Neuronal stem cell (in vitro differentiated cells): ENCODE data around the gene CTCF. TPM values are rescaled to one million over a fixed set of nuclear protein-coding genes. Genes with fewer than 3 reads are reported as not detected.
"Not testable (repeated sequence)": the region's sequence is repeated elsewhere in the genome, so short reads cannot be mapped to it uniquely, and the experiment has no call there.

ENCODE experiments used
- DNase-seq: peaks from one replicate; pipeline ENCODE4 v3.0.0-alpha.2; 2013; ENCODE audit warnings: low spot score
- H2AFZ ChIP-seq: one replicate; pipeline ENCODE4 v1.6.1; 2013; ENCODE audit warnings: mild to moderate bottlenecking, low read length, inconsistent platforms
- H2AK5ac ChIP-seq: 2 replicates; pipeline ENCODE4 v1.6.1; 2013; ENCODE audit warnings: low read depth, mild to moderate bottlenecking, inconsistent platforms, low read length, moderate library complexity, mixed read lengths
- H2BK120ac ChIP-seq: 2 replicates; pipeline ENCODE4 v1.6.1; 2013; ENCODE audit warnings: low read depth, mild to moderate bottlenecking, inconsistent platforms, low read length, moderate library complexity, mixed read lengths
- H2BK12ac ChIP-seq: one replicate; pipeline ENCODE4 v1.6.1; 2013; ENCODE audit warnings: low read length, inconsistent platforms
- H2BK15ac ChIP-seq: 2 replicates; pipeline ENCODE4 v1.6.1; 2013; ENCODE audit warnings: mild to moderate bottlenecking, low read length, inconsistent platforms, mixed read lengths
- H2BK5ac ChIP-seq: one replicate; pipeline ENCODE4 v1.6.1; 2013; ENCODE audit warnings: inconsistent platforms, mild to moderate bottlenecking, low read length, moderate library complexity
- H3K14ac ChIP-seq: one replicate; pipeline ENCODE4 v1.6.1; 2013; ENCODE audit warnings: low read length, inconsistent platforms
- H3K18ac ChIP-seq: 2 replicates; pipeline ENCODE4 v1.6.1; 2013; ENCODE audit warnings: low read length, inconsistent platforms
- H3K23ac ChIP-seq: 2 replicates; pipeline ENCODE4 v1.6.1; 2013; ENCODE audit warnings: low read depth, mild to moderate bottlenecking, mixed read lengths, low read length, inconsistent platforms; ENCODE audit not compliant: poor library complexity
- H3K27ac ChIP-seq: replicated peaks from 3 replicates; pipeline ENCODE4 v1.5.1; 2013; ENCODE audit warnings: low read length, inconsistent platforms
- H3K27me3 ChIP-seq, 3 experiments: 2 replicates each; pipeline ENCODE4 v1.6.1; 2013; ENCODE audit warnings: low read length in 3 of 3, mild to moderate bottlenecking in 2 of 3, inconsistent platforms in 1 of 3, low read depth in 1 of 3, mixed read lengths in 1 of 3, moderate library complexity in 1 of 3; ENCODE audit not compliant: control insufficient read depth in 3 of 3, insufficient read depth in 3 of 3
- H3K36me3 ChIP-seq, 2 donors: replicated peaks in 1 of 2; 2 replicates each; pipeline ENCODE4 v1.6.1; 2013; ENCODE audit warnings: low read length in 2 of 2; ENCODE audit not compliant: control insufficient read depth in 2 of 2, insufficient read depth in 2 of 2
- H3K4ac ChIP-seq: 2 replicates; pipeline ENCODE4 v1.6.1; 2013; ENCODE audit warnings: inconsistent platforms, mild to moderate bottlenecking, low read length, moderate library complexity
- H3K4me1 ChIP-seq, 2 donors: 1 replicate in 1 of 2; 2 replicates in 1 of 2; pipeline ENCODE4 v1.6.1; 2013; ENCODE audit warnings: low read length in 2 of 2, low read depth in 1 of 2; ENCODE audit not compliant: control insufficient read depth in 2 of 2, insufficient read depth in 1 of 2
- H3K4me2 ChIP-seq: one replicate; pipeline ENCODE4 v1.6.1; 2013; ENCODE audit warnings: mild to moderate bottlenecking, low read length, inconsistent platforms; ENCODE audit not compliant: insufficient read depth, poor library complexity, severe bottlenecking
- H3K4me3 ChIP-seq, 2 donors: 2 replicates each; pipeline ENCODE4 v1.5.1; 2013; ENCODE audit warnings: low read length in 2 of 2, mild to moderate bottlenecking in 2 of 2, inconsistent platforms in 1 of 2, moderate library complexity in 1 of 2
- H3K79me1 ChIP-seq: one replicate; pipeline ENCODE4 v1.6.1; 2013; ENCODE audit warnings: low read depth, mild to moderate bottlenecking, inconsistent platforms, low read length, moderate library complexity
- H3K9ac ChIP-seq: one replicate; pipeline ENCODE4 v1.6.1; 2013; ENCODE audit warnings: mild to moderate bottlenecking, low read depth, low read length, inconsistent platforms; ENCODE audit not compliant: poor library complexity
- H3K9me3 ChIP-seq, 2 donors: replicated peaks in 1 of 2; 2 replicates each; pipeline versions ENCODE3 to v1.6.1; 2013; ENCODE audit warnings: low read length in 2 of 2, mild to moderate bottlenecking in 2 of 2, inconsistent platforms in 1 of 2, low read depth in 1 of 2, mixed read lengths in 1 of 2, moderate library complexity in 1 of 2; ENCODE audit not compliant: control insufficient read depth in 2 of 2, insufficient read depth in 1 of 2
- H4K8ac ChIP-seq: one replicate; pipeline ENCODE4 v1.6.1; 2013; ENCODE audit warnings: low read depth, mild to moderate bottlenecking, inconsistent platforms, low read length, moderate library complexity
- H4K91ac ChIP-seq: one replicate; pipeline ENCODE4 v1.6.1; 2013; ENCODE audit warnings: low read length, low read depth, mild to moderate bottlenecking, inconsistent platforms; ENCODE audit not compliant: poor library complexity
- WGBS, 2 donors: extraction: QIAGEN DNeasy Blood & Tissue Kit; methylation state at CpG; one replicate each; pipeline ENCODE4 v1.1.7; 2013; ENCODE audit warnings: missing lambda C conversion rate in 2 of 2, mixed read lengths in 1 of 2; ENCODE audit not compliant: insufficient read length in 2 of 2, insufficient replicate concordance in 1 of 2; ENCODE audit errors: extremely low coverage in 2 of 2; 5-methylcytosine and 5-hydroxymethylcytosine counted together
- polyA plus RNA-seq, 2 experiments: library from polyadenylated mRNA; stranded (reverse); fragments of 200-250 nt; gene quantifications; one replicate each; pipeline ENCODE4 v1.2.3, GENCODE V29; 2013

The CTCF gene, protein sequence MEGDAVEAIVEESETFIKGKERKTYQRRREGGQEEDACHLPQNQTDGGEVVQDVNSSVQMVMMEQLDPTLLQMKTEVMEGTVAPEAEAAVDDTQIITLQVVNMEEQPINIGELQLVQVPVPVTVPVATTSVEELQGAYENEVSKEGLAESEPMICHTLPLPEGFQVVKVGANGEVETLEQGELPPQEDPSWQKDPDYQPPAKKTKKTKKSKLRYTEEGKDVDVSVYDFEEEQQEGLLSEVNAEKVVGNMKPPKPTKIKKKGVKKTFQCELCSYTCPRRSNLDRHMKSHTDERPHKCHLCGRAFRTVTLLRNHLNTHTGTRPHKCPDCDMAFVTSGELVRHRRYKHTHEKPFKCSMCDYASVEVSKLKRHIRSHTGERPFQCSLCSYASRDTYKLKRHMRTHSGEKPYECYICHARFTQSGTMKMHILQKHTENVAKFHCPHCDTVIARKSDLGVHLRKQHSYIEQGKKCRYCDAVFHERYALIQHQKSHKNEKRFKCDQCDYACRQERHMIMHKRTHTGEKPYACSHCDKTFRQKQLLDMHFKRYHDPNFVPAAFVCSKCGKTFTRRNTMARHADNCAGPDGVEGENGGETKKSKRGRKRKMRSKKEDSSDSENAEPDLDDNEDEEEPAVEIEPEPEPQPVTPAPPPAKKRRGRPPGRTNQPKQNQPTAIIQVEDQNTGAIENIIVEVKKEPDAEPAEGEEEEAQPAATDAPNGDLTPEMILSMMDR
- 40.2 TPM for polyA plus RNA-seq (2013, experiment 1 of 2)
- 39.4 TPM for polyA plus RNA-seq (2013, experiment 2 of 2)

DNA sequence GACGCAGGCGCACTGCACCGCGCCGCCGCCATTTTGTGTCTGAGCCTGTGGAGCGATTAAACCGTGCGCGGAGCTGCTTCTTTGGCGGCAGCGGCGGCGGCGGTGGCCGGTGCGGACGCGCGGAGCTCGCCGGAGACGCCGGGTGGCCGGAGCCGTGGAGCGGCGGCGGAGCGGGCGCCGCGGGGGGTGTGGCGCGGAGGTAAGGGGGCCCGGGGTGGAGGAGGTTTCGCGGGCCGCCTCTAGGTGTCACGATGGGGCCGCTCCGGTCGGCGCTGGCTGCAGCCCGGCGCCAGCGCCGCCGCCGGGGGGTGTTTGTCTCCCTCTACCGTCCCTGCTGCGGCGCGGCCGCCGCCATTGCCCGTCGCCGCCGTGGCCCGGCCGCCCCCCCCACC, at the start of gene CTCF:
Gene CTCF (plus strand): TSS at position 1 of the 392 bp plus-strand sequence. CDS start 48,307 bp downstream, outside the sequence.
- peak within 1 kb of the TSS; percentile 58 for H2BK12ac ChIP-seq
- peak within 1 kb of the TSS; percentile 99 for H2BK5ac ChIP-seq
- H3K36me3 ChIP-seq: peaks cover 0 to 8% of the 10 kb centered on the region in 2 donors
- H3K4me3 ChIP-seq: peak within 1 kb of the TSS; percentile 98 to 100
- peak within 1 kb of the TSS; percentile 100 for H3K9ac ChIP-seq
- DNase-seq: no peak
- peak within 1 kb of the TSS; percentile 98 for H3K4ac ChIP-seq
- H3K9me3 ChIP-seq: no peaks in the 10 kb centered on the region
- H2AFZ ChIP-seq: peak within 1 kb of the TSS; percentile 96
- peaks cover 3 to 5% of the 10 kb centered on the region in 2 donors for H3K4me1 ChIP-seq
- peak within 1 kb of the TSS; percentile 85 for H3K4me2 ChIP-seq
- H3K14ac ChIP-seq: peak within 1 kb of the TSS; percentile 100
- H2AK5ac ChIP-seq: peak within 1 kb of the TSS; percentile 97
- H2BK120ac ChIP-seq: peak within 1 kb of the TSS; percentile 94
- H3K23ac ChIP-seq: peak within 1 kb of the TSS; percentile 99
- peak within 1 kb of the TSS; percentile 99 for H4K8ac ChIP-seq
- no CpG with 5 or more reads among the region's 62 CpGs for WGBS, 2 donors
- H3K79me1 ChIP-seq: peaks cover 10% of the 10 kb centered on the region
- peak within 1 kb of the TSS; percentile 100 for H3K18ac ChIP-seq
- H3K27me3 ChIP-seq: peaks cover 0 to 2% (median 0%) of the 10 kb centered on the region in 3 experiments
- H3K27ac ChIP-seq: peak within 1 kb of the TSS; percentile 100
- H2BK15ac ChIP-seq: peak within 1 kb of the TSS; percentile 81
- peak within 1 kb of the TSS; percentile 72 for H4K91ac ChIP-seq

DNA sequence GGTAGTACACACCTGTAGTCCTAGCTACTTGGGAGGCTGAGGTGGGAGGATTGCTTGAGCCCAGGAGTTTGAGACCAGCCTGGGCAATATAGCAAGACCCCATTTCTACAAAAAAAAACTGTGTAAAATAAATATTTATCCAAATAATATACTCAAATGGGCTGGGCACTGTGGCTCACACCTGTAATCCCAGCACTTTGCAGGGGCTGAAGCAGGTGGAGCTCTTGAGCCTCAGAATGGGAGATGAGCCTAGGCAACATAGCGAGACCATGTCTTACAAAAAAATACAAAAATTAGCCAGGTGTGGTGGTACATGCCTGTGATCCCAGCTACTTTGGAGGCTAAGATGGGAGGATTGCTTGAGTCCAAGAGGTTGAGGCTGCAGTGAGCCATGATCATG, 48.4 kb upstream of the CTCF start:
- not testable (repeated sequence) for H2BK5ac ChIP-seq, H3K9ac ChIP-seq, H2BK120ac ChIP-seq, H2BK15ac ChIP-seq, H3K9me3 ChIP-seq, H3K4me1 ChIP-seq, H3K14ac ChIP-seq, H2AK5ac ChIP-seq, H3K18ac ChIP-seq, H4K8ac ChIP-seq, H3K27ac ChIP-seq, H4K91ac ChIP-seq, H3K27me3 ChIP-seq, H3K36me3 ChIP-seq, DNase-seq, H2AFZ ChIP-seq, H2BK12ac ChIP-seq, H3K4ac ChIP-seq, H3K23ac ChIP-seq, H3K4me2 ChIP-seq, H3K4me3 ChIP-seq, H3K79me1 ChIP-seq
- WGBS, 2 donors: no CpG with 5 or more reads among the region's 1 CpG

DNA sequence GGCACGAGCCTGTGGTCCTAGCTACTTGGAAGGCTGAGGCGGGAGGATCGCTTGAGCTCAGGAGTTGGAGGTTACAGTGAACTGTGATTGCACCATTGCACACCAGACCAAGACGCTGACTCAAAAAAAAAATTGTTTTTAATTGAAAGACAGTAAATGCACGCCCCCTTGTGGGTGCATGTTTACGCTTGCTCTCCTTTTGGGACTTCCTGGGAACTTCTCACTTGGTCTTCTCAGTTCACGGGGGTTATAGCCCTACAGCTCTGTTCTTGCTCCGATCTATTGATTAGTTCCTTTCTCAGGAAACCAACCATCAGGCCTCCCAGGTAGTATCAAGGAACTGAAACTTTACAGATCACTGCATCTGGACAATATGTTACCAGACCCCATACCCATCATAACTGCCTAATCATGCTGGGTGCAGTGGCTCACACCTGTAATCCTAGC, 47.9 kb upstream of the CTCF start:
- Histone ChIP-seq H3K4me1 (no peaks in the 10 kb centered on the region), H2AFZ (no peak overlapping the region), H3K18ac (no peak overlapping the region), H3K9me3 (no peaks in the 10 kb centered on the region), H2BK5ac (no peak overlapping the region), H2BK12ac (no peak overlapping the region), H3K27ac (no peak overlapping the region), H3K79me1 (no peaks in the 10 kb centered on the region), H3K27me3 (peaks cover 0 to 2% (median 0%) of the 10 kb centered on the region in 3 experiments), H3K4me2 (no peak overlapping the region), H2BK120ac (no peak overlapping the region), H3K4ac (no peak overlapping the region), H3K23ac (no peak overlapping the region), H2BK15ac (no peak overlapping the region), H4K91ac (no peak overlapping the region), H4K8ac (no peak overlapping the region), H2AK5ac (no peak overlapping the region), H3K36me3 (no peaks in the 10 kb centered on the region), H3K9ac (no peak overlapping the region), H3K4me3 (no peak overlapping the region), H3K14ac (no peak overlapping the region)
- WGBS, 2 donors: no CpG with 5 or more reads among the region's 8 CpGs
- DNase-seq: peak; percentile 65
